Keratinocyte (primary cell): ENCODE measurements around the gene GP9.

Source experiments
- CTCF ChIP-seq, 3 experiments: IDR thresholded peaks in 1 of 3; conservative IDR thresholded peaks in 1 of 3; optimal IDR thresholded peaks in 1 of 3; 2 replicates in 2 of 3; 3 replicates in 1 of 3; pipeline versions ENCODE3 to v1.5.1; 2011; ENCODE audit warnings: low read length in 3 of 3, mild to moderate bottlenecking in 3 of 3, moderate library complexity in 2 of 3, control low read depth in 1 of 3, inconsistent platforms in 1 of 3; ENCODE audit not compliant: insufficient read depth in 2 of 3; ENCODE audit errors: extremely low read depth in 1 of 3
- EZH2 ChIP-seq: IDR thresholded peaks from one replicate; pipeline ENCODE4 v1.6.1; 2012; ENCODE audit warnings: inconsistent platforms, mild to moderate bottlenecking, low read length, moderate library complexity

GRCh38 chr3:129077222-129077621 lies 16.6 kb downstream of the GP9 start:
- TF ChIP-seq CTCF (optimal IDR thresholded peaks at IDR 0.05 in 1 of 3, IDR thresholded peaks at IDR 0.05 in 1 of 3, conservative IDR thresholded peaks at IDR 0.05 in 1 of 3; ENCODE audit: extremely low read depth in 1 of 3, insufficient read depth in 2 of 3, low read length in 3 of 3), result no peak
- TF ChIP-seq EZH2, result no peak
